Measurements from ENCODE around the gene SUMF2. TPM values are rescaled to one million over a fixed set of nuclear protein-coding genes. Genes with fewer than 3 reads are reported as not detected.

Gene SUMF2
- total and polyA plus RNA-seq, 2 experiments from 2014 or later = 32.9 to 45.7 TPM

- Mint-ChIP-seq H3K36me3 (ENCODE audit: low read depth) (peaks cover 21% of the 10 kb centered on the region), H3K4me3 (no peak overlapping the region), H3K27ac (no peak overlapping the region), H3K27me3 (ENCODE audit: insufficient read depth, low read depth, poor library complexity) (peaks cover 3% of the 10 kb centered on the region), H3K4me1 (no peaks in the 10 kb centered on the region), H3K9me3 (peaks cover 97% of the 10 kb centered on the region)
- ATAC-seq = no peak
- Histone ChIP-seq H4K20me1 (replicated peaks; ENCODE audit: insufficient read depth) (no peaks in the 10 kb centered on the region), H2AFZ (no peak overlapping the region), H3F3A (replicated peaks; ENCODE audit: low read depth) (no peaks in the 10 kb centered on the region), H3K27ac (ENCODE audit: low read depth) (no peak overlapping the region), H3K4me2 (no peak overlapping the region), H3K4me3 (no peak overlapping the region), H3K79me2 (replicated peaks; ENCODE audit: insufficient read depth) (no peaks in the 10 kb centered on the region), H3K4me1 (ENCODE audit: insufficient read depth) (no peaks in the 10 kb centered on the region), H3K27me3 (ENCODE audit: insufficient read depth) (no peaks in the 10 kb centered on the region), H3K36me3 (ENCODE audit: insufficient read depth) (no peaks in the 10 kb centered on the region), H3K9me2 (ENCODE audit: insufficient read depth) (no peaks in the 10 kb centered on the region)
- DNase-seq (ENCODE audit: low spot score) = no peak
- TF ChIP-seq CREB1 (CRISPR knock-in tag; IDR thresholded peaks at IDR 0.05; ENCODE audit: low read depth) = no peak
- no peak for TF ChIP-seq NANOG (IDR thresholded peaks at IDR 0.05; ENCODE audit: borderline replicate concordance)
- TF ChIP-seq ZNF331 (CRISPR knock-in tag; IDR thresholded peaks at IDR 0.05; ENCODE audit: low read depth) = no peak
- no peak for TF ChIP-seq JUNB (IDR thresholded peaks at IDR 0.05; ENCODE audit: unreplicated experiment)
- no peak for TF ChIP-seq CTCF (conservative IDR thresholded peaks at IDR 0.05; ENCODE audit: low read depth in 2 of 2)
- TF ChIP-seq EZH2 (IDR thresholded peaks at IDR 0.05; ENCODE audit: low read depth, unreplicated experiment) = no peak
- TF ChIP-seq EZH2phosphoT487 (IDR thresholded peaks at IDR 0.05; ENCODE audit: unreplicated experiment) = no peak
- no peak for TF ChIP-seq STAT1 (IDR thresholded peaks at IDR 0.05; ENCODE audit: unreplicated experiment)
- TF ChIP-seq ZNF462 (CRISPR knock-in tag; IDR thresholded peaks at IDR 0.05) = no peak
- no peak for TF ChIP-seq ZNF114 (CRISPR knock-in tag; IDR thresholded peaks at IDR 0.05)
- TF ChIP-seq ETS1 (IDR thresholded peaks at IDR 0.05) = no peak
These were observed 63.3 kb downstream of the SUMF2 start for GRCh38 chr7:56127241-56127975.

All from GM23338 (cell line).